ENCODE results near the gene PTPRK. TPM values are rescaled to one million over a fixed set of nuclear protein-coding genes. Genes with fewer than 3 reads are reported as not detected.

Gene PTPRK
- total and polyA plus RNA-seq, 4 donors = 12.1 to 61.2 (median 29.1) TPM

DNA sequence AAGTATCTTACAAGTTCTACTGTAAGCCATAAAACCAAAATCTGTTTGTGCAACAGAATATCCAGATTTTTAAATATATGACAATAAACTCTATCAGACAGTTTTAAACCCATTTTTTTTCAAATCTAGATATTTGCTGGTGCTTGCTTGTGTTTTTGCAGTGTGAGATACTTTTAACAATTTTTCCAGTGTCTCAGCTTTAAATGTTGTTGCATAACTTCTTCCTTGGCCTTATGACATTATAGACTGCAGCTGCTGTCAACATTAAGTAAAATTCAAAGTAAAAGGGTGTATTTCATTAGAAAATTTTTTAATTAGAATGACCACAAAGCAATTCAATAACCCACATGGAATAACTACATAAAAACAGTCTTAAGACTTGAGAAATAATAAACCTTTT is 139.5 kb downstream of the PTPRK start (continued):
- TF ChIP-seq, protein P1, sequence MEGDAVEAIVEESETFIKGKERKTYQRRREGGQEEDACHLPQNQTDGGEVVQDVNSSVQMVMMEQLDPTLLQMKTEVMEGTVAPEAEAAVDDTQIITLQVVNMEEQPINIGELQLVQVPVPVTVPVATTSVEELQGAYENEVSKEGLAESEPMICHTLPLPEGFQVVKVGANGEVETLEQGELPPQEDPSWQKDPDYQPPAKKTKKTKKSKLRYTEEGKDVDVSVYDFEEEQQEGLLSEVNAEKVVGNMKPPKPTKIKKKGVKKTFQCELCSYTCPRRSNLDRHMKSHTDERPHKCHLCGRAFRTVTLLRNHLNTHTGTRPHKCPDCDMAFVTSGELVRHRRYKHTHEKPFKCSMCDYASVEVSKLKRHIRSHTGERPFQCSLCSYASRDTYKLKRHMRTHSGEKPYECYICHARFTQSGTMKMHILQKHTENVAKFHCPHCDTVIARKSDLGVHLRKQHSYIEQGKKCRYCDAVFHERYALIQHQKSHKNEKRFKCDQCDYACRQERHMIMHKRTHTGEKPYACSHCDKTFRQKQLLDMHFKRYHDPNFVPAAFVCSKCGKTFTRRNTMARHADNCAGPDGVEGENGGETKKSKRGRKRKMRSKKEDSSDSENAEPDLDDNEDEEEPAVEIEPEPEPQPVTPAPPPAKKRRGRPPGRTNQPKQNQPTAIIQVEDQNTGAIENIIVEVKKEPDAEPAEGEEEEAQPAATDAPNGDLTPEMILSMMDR (IDR thresholded peaks at IDR 0.05; ENCODE audit: low read depth, low read length, missing input control) = no peak
- no peak for TF ChIP-seq FOXA1 (IDR thresholded peaks at IDR 0.05)

DNA sequence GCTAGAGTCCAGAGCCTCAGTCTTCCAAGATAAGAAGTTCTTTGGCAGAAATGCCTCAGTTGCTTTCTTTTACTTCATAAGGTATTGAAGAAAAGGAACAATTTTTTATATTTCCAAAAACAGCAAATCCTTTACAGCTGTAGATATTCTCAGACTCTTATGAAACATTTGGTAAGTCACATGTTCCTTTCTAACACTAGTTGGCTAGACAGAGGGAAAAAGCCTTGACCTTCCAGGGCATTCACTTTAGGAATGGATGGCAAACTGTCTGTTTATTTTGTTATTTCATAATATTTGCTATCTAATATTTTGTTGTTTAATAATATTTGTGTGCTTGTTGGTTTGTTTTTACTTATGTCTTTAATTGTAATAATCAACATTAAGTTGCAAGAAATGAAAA is 140.8 kb downstream of the PTPRK start:
- Histone ChIP-seq H3K9me3 (ENCODE audit: control insufficient read depth in 4 of 4, low read length in 3 of 4) (peaks cover 0 to 5% (median 2%) of the 10 kb centered on the region in 4 donors), H3K27me3 (ENCODE audit: control insufficient read depth in 4 of 4, insufficient read depth in 4 of 4, low read length in 3 of 4) (no peaks in the 10 kb centered on the region), H3K4me3 (ENCODE audit: low read depth in 1 of 3, low read length in 3 of 3) (no peak overlapping the region), H3K4me1 (ENCODE audit: control insufficient read depth in 4 of 4, insufficient read depth in 4 of 4, low read length in 3 of 4) (peaks cover 2 to 14% (median 3%) of the 10 kb centered on the region in 4 donors), H3K27ac (ENCODE audit: low read depth in 1 of 2, low read length in 2 of 2) (peak overlapping the region in 1 of 2 donors; percentile 2), H3K36me3 (ENCODE audit: control insufficient read depth in 4 of 4, insufficient read depth in 3 of 4, low read depth in 1 of 4, low read length in 3 of 4) (peaks cover 0 to 3% (median 0%) of the 10 kb centered on the region in 4 donors), H3K9ac (ENCODE audit: low read depth in 1 of 2, low read length in 2 of 2) (no peak overlapping the region)
- TF ChIP-seq RXRA (IDR thresholded peaks at IDR 0.05) (peak; percentile 61 to 65), GABPA (IDR thresholded peaks at IDR 0.05 in 1 of 2, conservative IDR thresholded peaks at IDR 0.05 in 1 of 2) (no peak), NR2F2 (IDR thresholded peaks at IDR 0.05) (peak; percentile 68), RAD21 (IDR thresholded peaks at IDR 0.05) (peak; percentile 13 to 31), TAF1 (conservative IDR thresholded peaks at IDR 0.05) (no peak), HNF4A (conservative IDR thresholded peaks at IDR 0.05) (peak; percentile 42 to 51), HNF4G (IDR thresholded peaks at IDR 0.05) (no peak)
- TF ChIP-seq, protein P2, sequence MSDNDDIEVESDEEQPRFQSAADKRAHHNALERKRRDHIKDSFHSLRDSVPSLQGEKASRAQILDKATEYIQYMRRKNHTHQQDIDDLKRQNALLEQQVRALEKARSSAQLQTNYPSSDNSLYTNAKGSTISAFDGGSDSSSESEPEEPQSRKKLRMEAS (IDR thresholded peaks at IDR 0.05) = no peak
- TF ChIP-seq, protein P3, sequence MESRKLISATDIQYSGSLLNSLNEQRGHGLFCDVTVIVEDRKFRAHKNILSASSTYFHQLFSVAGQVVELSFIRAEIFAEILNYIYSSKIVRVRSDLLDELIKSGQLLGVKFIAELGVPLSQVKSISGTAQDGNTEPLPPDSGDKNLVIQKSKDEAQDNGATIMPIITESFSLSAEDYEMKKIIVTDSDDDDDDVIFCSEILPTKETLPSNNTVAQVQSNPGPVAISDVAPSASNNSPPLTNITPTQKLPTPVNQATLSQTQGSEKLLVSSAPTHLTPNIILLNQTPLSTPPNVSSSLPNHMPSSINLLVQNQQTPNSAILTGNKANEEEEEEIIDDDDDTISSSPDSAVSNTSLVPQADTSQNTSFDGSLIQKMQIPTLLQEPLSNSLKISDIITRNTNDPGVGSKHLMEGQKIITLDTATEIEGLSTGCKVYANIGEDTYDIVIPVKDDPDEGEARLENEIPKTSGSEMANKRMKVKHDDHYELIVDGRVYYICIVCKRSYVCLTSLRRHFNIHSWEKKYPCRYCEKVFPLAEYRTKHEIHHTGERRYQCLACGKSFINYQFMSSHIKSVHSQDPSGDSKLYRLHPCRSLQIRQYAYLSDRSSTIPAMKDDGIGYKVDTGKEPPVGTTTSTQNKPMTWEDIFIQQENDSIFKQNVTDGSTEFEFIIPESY (IDR thresholded peaks at IDR 0.05) = no peak
- DNase-seq (ENCODE audit: low spot score) = no peak

DNA sequence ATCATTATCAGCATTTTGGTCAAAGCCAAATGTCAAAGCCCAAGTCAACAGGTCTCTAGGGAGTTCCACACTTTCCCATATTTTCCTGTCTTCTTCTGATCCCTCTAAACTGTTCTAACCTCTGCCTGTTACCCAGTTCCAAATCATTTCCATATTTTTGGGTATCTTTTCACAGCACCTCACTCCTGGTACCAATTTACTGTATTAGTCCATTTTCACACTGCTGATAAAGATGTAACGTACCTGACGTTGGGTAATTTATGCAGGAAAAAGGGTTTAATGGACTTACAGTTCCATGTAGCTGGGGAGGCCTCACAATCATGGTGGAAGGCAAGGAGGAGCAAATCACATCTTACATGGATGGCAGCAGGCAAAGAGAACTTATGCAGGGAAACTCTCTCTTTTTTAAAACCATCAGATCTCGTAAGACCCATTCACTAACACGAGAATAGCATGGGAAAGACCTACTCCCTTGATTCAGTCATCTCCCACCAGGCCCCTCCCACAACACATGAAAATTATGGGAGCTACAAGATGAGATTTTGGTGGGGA is 143.4 kb downstream of the PTPRK start:
- DNase-seq (ENCODE audit: low spot score) = no peak
- Histone ChIP-seq H3K9me3 (ENCODE audit: control insufficient read depth in 4 of 4, low read length in 3 of 4) (peaks cover 0 to 5% (median 2%) of the 10 kb centered on the region in 4 donors), H3K27me3 (ENCODE audit: control insufficient read depth in 4 of 4, insufficient read depth in 4 of 4, low read length in 3 of 4) (no peaks in the 10 kb centered on the region), H3K36me3 (ENCODE audit: control insufficient read depth in 4 of 4, insufficient read depth in 3 of 4, low read depth in 1 of 4, low read length in 3 of 4) (peaks cover 0 to 3% (median 0%) of the 10 kb centered on the region in 4 donors), H3K9ac (ENCODE audit: low read depth in 1 of 2, low read length in 2 of 2) (no peak overlapping the region), H3K4me1 (ENCODE audit: control insufficient read depth in 4 of 4, insufficient read depth in 4 of 4, low read length in 3 of 4) (peaks cover 2 to 20% (median 3%) of the 10 kb centered on the region in 4 donors), H3K4me3 (ENCODE audit: low read depth in 1 of 3, low read length in 3 of 3) (no peak overlapping the region), H3K27ac (ENCODE audit: low read depth in 1 of 2, low read length in 2 of 2) (no peak overlapping the region)
- TF ChIP-seq, protein P4, sequence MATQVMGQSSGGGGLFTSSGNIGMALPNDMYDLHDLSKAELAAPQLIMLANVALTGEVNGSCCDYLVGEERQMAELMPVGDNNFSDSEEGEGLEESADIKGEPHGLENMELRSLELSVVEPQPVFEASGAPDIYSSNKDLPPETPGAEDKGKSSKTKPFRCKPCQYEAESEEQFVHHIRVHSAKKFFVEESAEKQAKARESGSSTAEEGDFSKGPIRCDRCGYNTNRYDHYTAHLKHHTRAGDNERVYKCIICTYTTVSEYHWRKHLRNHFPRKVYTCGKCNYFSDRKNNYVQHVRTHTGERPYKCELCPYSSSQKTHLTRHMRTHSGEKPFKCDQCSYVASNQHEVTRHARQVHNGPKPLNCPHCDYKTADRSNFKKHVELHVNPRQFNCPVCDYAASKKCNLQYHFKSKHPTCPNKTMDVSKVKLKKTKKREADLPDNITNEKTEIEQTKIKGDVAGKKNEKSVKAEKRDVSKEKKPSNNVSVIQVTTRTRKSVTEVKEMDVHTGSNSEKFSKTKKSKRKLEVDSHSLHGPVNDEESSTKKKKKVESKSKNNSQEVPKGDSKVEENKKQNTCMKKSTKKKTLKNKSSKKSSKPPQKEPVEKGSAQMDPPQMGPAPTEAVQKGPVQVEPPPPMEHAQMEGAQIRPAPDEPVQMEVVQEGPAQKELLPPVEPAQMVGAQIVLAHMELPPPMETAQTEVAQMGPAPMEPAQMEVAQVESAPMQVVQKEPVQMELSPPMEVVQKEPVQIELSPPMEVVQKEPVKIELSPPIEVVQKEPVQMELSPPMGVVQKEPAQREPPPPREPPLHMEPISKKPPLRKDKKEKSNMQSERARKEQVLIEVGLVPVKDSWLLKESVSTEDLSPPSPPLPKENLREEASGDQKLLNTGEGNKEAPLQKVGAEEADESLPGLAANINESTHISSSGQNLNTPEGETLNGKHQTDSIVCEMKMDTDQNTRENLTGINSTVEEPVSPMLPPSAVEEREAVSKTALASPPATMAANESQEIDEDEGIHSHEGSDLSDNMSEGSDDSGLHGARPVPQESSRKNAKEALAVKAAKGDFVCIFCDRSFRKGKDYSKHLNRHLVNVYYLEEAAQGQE (IDR thresholded peaks at IDR 0.05) = no peak
- TF ChIP-seq, protein P1 (IDR thresholded peaks at IDR 0.05; ENCODE audit: low read depth, low read length, missing input control) = no peak
- TF ChIP-seq FOXA1 (IDR thresholded peaks at IDR 0.05) (no peak), FOXA2 (IDR thresholded peaks at IDR 0.05) (no peak), YY1 (IDR thresholded peaks at IDR 0.05) (no peak), RAD21 (IDR thresholded peaks at IDR 0.05) (no peak), JUND (IDR thresholded peaks at IDR 0.05) (no peak), TAF1 (conservative IDR thresholded peaks at IDR 0.05) (no peak)
- TF ChIP-seq, protein P5, sequence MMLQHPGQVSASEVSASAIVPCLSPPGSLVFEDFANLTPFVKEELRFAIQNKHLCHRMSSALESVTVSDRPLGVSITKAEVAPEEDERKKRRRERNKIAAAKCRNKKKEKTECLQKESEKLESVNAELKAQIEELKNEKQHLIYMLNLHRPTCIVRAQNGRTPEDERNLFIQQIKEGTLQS (IDR thresholded peaks at IDR 0.05) = no peak
- TF ChIP-seq, protein P3 (IDR thresholded peaks at IDR 0.05) = no peak
- TF ChIP-seq, protein P2 (IDR thresholded peaks at IDR 0.05) = no peak
- WGBS = 97% methylated on average over 4 of the region's 4 CpGs

All from liver (tissue), 9 donors.